GM20431 (cell line): ENCODE results near the gene CATSPER3.
"Not testable (repeated sequence)": the region's sequence is repeated elsewhere in the genome, so short reads cannot be mapped to it uniquely, and the experiment has no call there.

ENCODE experiments used
- in situ Hi-C: fragments of 300-500 bp; cut with MseI, MboI; formaldehyde crosslinking; loops from one replicate; pipeline ENCODE4 v1.15.0; 2020; ENCODE audit warnings: low sequenced_read_pairs; ENCODE audit not compliant: unreplicated experiment

CATSPER3 gene

DNA sequence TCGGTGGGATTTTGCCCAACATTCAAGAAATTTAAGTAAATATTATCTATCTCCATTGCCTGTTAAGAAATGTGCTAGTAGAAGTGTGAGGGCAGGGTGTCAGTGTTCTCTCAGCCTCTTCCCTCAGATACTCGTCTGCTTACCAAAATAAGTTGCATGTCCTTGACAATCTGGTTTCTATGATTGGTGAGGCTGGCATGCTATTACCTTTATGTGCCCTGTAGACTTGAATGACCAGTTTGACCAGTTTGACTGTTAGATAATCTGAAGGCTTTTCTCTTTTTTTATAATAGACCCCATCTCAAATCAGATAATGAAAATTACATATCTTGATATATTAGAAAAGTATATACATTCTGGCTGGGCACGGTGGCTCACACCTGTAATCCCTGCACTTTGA, 348 bp downstream of the CATSPER3 start:
- in situ Hi-C loops = no loop called here

DNA sequence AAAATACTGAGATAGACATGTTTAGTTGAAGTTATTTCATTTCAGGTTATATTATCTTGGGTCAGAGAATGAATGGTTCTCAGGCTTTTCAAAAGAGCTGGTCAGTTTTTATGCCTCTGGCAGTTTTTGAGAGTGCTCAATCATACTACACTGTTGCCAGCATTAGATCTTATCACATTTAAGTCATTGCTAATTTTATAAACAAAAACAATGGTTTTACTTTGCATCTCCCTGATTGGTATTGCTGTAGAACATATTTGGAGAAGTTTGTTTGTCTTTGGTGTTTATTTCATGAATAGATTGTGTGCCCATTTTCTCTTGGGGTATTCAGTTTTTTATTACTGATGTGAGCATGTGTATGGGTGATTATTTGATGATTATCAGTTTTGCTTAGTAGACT, 1.5 kb downstream of the CATSPER3 start:
- in situ Hi-C loops = no loop called here

DNA sequence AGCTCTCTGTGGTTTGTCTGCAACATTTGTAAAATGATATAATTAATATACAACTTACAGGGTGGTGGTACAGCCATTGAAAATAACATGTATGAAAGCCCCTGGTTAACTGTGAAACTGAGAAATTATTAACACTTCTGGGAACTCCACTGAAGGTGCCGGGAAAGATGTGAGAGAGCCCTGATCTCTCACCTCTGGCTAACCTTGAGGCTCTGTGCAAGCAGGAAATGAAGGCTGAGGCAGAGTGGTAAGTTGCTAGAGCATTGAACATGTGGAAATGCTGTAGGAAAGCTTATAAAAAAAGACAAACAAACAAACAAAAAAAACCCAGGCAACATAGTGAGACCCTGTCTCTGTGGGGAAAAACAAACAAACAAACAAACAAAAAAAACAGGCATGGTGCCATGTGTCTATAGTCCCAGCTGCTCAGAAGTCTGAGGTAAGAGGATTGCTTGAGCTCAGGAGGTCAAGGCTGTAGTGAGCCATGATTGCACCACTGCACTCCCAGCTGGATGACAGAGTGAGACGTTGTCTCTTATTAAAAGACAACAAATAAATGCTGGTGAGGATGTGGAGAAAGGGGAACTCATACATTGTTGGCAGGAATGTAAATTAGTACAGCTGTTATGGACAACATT, 7.5 kb downstream of the CATSPER3 start:
- in situ Hi-C loops = no loop called here

DNA sequence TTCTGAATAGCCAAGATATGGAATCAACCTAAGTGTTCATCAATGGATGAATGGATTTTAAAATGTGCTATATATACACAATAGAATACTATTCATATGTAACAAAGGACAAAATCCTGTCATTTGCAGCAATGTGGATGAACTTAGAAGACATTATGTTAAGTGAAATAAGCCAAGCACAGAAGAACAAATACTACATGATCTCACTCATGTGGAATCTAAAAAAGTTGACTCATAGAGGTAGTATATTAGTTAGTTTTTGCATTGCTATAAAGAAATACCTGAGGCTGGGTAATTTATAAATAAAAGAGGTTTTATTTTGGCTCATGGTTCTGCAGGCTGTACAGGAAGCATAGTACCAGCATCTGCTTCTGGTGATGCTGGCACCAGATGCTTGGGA, 8.1 kb downstream of the CATSPER3 start:
- in situ Hi-C loops = no loop called here

DNA sequence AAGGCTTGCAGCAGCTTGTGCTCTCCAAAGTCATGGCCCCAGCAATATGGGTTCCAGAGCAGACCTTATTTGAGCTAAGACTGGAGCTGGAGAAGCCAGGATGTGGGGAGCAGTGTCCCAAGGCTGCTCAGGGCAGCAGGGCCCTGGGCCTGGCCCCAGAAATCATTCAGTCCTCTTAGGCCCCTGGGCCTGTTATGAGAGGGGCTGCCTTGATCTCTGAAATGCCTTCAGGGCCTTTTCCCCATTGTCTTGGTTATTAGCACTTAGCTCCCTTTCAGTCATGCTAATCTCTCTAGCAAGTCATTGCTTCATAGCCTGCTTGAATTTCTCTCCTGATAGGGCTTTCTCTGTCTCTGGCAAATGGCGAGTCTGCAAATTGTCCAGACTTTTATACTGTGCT, 9.1 kb downstream of the CATSPER3 start:
- in situ Hi-C loops = no loop called here

DNA sequence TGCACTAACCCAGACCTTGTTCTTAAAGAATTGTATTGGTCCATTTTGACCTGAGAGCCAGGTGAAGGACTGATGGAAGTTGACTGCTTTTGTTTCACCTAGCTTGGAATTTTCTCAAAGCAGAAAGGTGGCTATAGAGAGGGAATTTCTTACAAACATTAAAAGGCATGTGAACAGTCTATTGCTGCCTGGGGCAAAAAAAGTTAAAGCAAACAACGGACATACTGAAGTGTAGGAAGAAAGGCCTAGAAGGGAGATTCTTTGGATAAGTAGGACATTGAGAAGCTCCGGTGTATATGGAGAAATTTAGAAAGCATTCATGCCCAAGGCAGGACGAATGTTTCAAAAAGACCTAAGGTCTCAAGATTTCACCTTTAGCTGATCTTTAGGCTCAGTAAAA, 11.7 kb downstream of the CATSPER3 start:
- in situ Hi-C loops = no loop called here

DNA sequence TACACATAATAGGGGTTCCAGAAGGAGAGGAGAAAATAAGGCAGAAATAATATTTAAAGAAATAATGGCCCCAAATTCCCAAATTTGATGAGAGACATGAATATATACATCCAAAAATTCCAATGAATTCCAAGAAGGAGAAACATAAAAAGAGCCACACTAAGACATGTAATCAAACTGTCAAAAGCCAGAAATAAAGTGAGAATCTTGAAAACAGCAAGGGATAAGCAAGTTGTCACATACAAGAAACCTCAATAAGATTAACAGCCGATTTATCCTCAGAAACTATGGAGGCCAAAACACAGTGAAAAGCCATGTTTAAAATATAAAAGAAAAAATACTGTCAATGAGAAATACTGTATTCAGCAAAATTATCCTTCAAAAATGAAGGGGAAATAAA, 14.5 kb downstream of the CATSPER3 start:
- in situ Hi-C loops = no loop called here

DNA sequence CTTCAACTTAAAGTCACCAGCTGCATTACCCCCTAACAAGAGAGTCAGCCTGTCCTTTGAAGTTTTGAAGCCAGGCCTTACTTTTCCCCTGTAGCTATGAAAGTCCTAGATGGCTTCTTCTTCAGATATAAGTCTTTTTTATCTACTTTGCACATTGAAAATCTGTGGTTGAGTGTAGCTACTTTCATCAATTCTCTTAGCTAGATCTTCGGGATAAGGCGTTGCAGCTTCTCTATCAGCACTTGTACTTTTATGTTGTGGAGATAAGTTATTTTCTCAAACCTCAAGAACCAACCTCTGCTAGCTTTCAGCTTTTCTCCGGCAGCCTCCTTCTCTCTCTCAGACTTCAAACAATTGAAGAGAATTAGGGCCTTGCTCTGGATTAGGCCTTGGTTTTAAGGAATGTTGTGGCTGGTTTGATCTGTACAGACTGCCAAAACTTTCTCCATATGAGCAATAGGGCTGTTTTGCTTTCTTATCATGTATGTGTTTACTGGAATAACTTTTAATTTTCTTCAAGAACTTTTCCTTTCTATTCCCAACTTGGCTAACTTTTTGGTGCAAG, 21.6 kb downstream of the CATSPER3 start:
- in situ Hi-C loops = no loop called here

DNA sequence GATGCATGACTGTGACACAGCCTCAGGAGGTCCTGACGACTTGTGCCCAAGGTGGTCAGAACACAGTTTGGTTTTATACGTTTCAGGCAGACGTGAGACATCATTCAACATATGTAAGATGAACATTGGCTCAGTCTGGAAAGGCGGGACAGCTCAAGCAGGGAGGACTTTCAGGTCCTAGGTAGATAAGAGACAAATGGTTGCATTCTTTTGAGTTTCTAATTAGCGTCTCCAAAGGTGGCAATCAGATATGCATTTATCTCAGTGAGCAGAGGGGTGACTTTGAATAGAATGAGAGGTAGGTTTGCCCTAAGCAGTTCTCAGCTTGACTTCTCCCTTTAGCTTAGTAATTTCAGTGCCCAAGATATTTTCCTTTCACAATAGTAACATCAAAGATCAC, 22.5 kb downstream of the CATSPER3 start:
- in situ Hi-C loops = not testable (repeated sequence)

DNA sequence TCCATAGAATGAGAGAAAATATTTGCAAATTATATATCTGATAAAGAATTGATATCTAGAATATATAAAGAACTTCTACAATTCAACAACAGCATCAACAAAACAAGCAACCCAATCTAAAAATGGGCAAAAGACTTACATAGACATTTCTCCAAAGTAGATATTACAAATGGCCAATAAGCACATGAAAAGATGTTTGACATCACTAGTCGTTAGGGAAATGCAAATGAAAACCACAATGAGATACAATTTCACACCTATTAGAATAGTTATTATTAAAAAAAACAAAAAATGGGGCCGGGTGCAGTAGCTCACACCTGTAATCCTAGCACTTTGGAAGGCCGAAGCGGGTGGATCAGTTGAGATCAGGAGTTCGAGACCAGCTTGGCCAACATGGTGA, 24.4 kb downstream of the CATSPER3 start:
- in situ Hi-C loops = no loop called here

DNA sequence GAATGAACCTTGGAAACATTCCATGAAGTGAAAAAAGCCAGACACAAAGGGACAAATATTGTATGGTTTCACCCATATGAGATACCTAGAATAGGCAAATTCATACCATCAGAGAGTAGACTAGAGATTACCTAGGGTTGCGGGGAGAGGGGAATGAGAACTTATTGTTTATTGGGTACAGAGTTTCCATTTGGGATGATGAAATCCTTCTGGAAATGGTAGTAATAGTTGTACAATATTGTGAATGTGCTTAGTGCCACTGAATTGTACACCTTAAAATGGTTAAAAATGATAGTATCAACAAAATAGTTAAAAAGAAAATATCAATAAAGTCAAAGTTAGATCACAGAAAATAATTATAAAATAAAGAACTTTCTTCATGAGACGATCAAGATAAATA, 25.5 kb downstream of the CATSPER3 start:
- in situ Hi-C loops = no loop called here

DNA sequence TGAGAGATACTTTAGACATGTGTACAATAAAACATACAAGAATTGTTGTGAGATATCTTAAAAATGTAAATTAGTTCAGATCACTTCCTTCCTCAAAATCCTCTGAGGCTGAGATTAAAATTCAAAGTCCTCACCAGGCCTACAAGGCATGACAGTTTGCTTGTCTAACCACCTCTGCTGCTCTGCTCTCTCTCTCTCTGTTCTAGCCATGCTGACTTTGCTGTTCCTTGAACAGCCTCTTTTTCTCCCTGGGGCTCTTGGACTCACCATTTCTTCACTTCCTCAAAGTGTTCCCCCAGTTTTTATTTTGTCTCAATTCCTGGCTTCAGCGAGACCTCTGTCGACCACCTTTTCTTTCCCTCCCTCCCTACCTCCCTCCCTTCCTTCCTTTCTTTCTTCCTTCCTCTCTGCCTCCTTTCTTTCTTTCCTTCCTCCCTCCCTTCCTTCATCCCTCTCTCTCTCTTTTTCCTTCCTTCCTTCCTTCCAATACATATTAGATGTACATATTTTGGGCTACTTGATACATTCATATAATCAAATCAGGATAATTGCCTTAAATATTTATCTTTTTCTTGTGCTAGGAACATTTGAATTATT, 27.0 kb downstream of the CATSPER3 start:
- in situ Hi-C loops = no loop called here

DNA sequence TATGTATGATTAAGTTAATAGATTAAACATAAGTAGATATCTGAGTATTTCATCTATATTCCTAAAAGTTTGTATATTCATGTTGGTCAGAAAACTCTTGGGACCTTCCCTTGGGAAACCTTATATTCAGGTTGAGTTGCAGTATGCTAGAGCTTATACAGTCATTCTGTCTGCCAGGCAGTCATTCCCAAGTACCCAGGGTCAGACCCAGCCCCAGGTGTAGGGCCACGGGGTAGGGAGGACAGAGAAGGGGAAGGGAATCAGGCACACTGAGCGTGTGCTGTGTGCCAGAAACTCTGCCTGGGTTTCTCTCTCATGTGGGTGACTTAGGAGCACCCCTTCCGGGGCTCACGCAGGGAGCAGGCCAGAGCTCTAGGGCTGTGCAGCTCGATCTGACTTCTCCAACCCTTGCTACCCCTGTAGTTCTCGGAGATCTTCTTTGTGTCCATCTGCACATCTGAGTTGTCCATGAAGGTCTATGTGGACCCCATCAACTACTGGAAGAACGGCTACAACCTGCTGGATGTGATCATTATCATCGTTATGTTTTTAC, 28.2 kb downstream of the CATSPER3 start:
- in situ Hi-C loops = no loop called here

DNA sequence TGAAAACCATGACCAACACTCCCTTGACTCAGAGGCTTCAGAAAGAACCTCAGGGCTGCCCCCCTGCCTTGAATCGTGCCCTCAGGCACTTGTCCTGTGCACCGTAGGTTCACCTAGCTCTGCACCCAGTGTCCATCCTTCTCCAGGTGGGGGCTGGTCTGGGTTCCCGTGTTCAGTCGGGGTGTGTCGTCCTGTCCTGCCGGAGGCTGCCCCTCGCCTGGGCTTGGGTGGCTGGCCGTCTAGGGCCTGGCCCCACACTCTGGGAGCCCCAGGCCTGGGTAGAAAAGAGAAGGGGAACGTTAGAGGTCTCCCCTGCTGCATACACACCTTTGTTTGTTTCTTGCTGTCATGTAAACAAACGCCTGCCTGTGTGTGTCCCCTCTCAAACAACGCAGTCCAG, 29.3 kb downstream of the CATSPER3 start:
- in situ Hi-C loops = no loop called here

DNA sequence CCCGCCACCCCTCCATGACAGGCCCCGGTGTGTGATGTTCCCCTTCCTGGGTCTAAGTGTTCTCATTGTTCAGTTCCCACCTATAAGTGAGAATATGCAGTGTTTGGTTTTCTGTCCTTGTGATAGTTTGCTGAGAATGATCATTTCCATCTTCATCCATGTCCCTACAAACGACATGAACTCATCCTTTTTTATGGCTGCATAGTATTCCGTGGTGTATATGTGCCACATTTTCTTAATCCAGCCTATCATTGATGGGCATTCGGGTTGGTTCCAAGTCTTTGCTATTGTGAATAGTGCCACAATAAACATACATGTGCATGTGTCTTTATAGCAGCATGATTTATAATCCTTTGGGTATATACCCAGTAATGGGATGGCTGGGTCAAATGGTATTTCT, 30.4 kb downstream of the CATSPER3 start:
- in situ Hi-C loops = not testable (repeated sequence)

DNA sequence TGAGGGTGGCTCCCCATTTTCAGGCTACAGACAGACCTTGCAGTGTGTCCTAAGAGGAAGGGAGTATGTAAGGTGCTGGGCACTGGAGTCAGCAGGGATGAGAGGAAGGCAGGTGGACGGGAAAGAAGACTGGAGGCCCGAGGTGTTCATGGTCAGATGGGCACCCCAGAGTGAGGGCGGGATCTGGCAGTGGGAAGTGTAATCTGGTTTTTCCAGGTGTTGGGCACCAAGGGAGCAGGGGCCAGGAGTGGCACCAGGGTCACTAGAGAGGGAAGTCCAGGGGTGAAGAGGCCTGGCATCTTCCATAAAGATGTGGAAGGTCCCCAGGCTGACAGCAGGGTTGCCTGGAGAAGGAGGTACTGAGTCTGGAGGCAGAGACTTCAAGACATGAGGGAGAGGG, 36.7 kb downstream of the CATSPER3 start:
- in situ Hi-C loops = no loop called here

DNA sequence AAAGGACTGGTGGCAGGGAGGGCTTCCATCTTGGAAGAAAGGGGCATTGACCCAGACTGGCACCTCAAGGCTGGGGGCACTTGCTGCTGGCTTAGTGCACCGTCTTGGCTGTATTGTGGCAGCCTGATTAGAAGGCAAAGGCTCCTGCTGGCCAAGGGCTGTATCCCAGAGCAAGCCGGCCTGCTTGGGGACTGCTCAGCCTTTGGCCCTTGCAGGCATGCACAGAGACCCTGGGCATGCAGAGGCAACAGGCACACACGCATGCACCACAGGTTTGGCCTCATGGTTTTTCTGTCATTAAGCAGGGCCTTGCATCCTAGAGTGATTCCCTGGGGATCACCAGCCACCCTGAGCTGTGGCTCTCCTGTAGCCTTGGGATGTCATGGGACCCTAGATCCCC, 37.4 kb downstream of the CATSPER3 start:
- in situ Hi-C loops = no loop called here

DNA sequence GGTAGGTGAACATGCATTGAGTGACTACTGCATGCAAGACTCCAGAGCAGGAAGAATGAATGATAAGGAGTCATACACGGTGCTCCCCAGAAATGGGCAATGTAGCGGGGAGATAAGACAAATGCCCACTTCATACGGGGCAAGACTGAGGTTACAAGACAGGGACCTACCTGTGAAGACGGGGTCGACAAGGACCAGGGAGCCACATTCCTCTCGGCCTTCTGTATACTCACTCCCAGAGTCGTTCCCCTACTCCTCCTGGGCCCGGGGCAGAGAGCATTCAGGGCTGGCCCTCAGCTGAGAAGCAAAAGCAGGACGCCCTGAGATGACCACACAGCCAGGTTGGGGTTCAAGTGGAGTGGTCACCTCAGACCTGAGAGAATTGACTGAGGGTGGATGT, 39.6 kb downstream of the CATSPER3 start:
- in situ Hi-C loops = no loop called here

DNA sequence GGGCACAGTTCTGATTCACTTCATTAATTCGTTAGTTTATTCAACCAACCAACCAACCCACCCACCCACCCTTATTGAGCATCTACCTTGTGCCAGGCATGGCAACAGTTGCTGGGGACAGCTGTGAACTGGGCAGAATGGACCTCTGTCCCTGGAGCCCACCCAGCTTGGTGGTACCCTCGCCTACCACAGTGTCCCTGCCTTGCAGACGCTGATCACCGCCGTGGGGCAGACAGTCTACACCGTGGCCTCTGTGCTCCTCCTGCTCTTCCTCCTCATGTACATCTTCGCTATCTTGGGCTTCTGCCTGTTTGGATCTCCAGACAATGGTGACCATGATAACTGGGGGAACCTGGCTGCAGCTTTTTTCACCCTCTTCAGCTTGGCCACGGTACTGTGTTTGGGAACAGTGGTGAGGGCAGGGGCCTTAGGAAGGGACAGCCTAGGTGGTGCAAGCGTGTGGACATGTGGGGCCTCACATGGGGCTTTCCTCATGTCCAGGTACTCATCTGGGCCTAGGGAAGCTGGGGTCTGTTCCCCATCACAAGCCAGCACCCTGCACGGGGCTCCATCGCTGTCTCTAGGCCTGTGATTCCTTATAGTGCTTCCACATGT, 40.1 kb downstream of the CATSPER3 start:
- in situ Hi-C loops = no loop called here

DNA sequence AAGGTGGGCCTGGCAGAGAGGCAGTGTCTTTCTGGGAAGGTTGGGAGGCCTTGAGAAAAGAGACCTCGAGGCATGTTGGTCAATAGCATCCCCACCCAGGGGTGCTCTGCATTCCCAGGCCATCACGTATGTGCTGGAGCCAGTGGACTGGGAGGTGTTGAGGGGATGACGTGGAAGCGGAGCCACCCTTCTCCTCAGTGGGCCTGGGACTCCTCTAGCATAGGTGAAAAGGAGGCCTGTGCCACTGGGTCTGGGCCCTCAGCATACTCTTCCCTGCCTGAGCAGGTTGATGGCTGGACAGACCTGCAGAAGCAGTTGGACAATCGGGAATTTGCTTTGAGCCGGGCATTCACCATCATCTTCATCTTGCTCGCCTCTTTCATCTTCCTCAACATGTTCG, 40.8 kb downstream of the CATSPER3 start:
- in situ Hi-C loops = no loop called here

DNA sequence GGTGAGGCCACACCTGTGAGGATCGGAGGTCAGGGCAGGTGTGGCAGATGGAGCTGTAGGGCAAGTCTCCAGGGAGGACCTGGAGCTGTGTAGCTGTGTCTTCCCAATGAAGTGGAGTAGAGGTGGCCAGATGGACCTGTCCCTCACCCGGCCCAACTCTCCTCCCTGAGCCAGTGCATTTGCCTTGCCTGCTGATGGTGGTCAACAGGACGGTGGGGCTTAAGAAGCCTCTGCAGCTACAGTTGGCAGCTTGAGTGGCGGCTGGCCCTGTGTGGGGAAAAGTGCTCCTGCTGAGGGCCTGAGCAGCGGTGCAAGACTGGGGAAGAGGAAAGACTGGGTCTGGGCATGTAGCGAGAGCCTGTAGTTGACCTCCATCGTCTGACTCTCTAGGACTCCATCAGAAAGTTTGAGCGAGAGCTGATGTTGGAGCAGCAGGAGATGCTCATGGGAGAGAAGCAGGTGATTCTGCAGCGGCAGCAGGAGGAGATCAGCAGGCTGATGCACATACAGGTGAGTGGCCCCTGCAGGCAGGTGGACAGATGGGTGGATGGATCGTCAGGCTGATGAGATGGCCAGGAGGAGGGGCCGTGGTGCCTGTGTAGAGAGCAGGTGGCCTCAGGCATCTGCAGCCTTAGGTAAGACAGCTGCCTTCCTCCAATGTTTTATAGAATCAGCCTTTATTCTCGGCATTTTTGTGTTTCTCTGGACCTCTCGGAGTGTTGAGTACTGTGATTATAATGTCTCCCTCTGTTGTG, 41.5 kb downstream of the CATSPER3 start:
- in situ Hi-C loops = no loop called here
